Neural progenitor cell (in vitro differentiated cells): Measurements from ENCODE around the gene GPR26. TPM values are rescaled to one million over a fixed set of nuclear protein-coding genes. Genes with fewer than 3 reads are reported as not detected.

Experiments used
- DNase-seq: peaks from one replicate; pipeline ENCODE4 v3.0.0-alpha.2; 2016; ENCODE audit warnings: low spot score
- H2AFZ ChIP-seq: fragments of 200-600 bp; sonication (generic); replicated peaks from 2 replicates; pipeline ENCODE4 v1.6.1; 2016; ENCODE audit warnings: antibody characterized with exemption
- H3F3A ChIP-seq: fragments of 200-600 bp; sonication (generic); 2 replicates; pipeline ENCODE4 v1.6.1; 2016; ENCODE audit warnings: antibody characterized with exemption, low read depth
- H3K27ac ChIP-seq: fragments of 200-600 bp; sonication (generic); 2 replicates; pipeline ENCODE4 v1.5.1; 2016; ENCODE audit warnings: mild to moderate bottlenecking
- H3K27me3 ChIP-seq: fragments of 200-600 bp; sonication (generic); 2 replicates; pipeline ENCODE4 v1.6.1; 2016; ENCODE audit warnings: mild to moderate bottlenecking, moderate library complexity
- H3K36me3 ChIP-seq: fragments of 200-600 bp; sonication (generic); 2 replicates; pipeline ENCODE4 v1.5.1; 2016
- H3K4me1 ChIP-seq: fragments of 200-600 bp; sonication (generic); 2 replicates; pipeline ENCODE4 v1.6.1; 2016; ENCODE audit warnings: mixed run types
- H3K4me2 ChIP-seq: fragments of 200-600 bp; sonication (generic); 2 replicates; pipeline ENCODE4 v1.6.1; 2016
- H3K4me3 ChIP-seq: fragments of 200-600 bp; sonication (generic); 2 replicates; pipeline ENCODE4 v1.5.1; 2016
- H3K79me2 ChIP-seq: fragments of 200-600 bp; sonication (generic); 2 replicates; pipeline ENCODE4 v1.6.1; 2016; ENCODE audit warnings: low read depth
- H3K9ac ChIP-seq: fragments of 200-600 bp; sonication (generic); 2 replicates; pipeline ENCODE4 v1.6.1; 2016
- H3K9me3 ChIP-seq: fragments of 200-600 bp; sonication (generic); 2 replicates; pipeline ENCODE4 v1.5.1; 2016; ENCODE audit warnings: low read depth
- H4K20me1 ChIP-seq: fragments of 200-600 bp; sonication (generic); 2 replicates; pipeline ENCODE4 v1.6.1; 2016; ENCODE audit warnings: low read depth
- H3K27ac Mint-ChIP-seq: 3 replicates; pipeline ENCODE4 v1.8.0; 2021; ENCODE audit warnings: mixed read lengths
- H3K27me3 Mint-ChIP-seq: 2 replicates; pipeline ENCODE4 v1.8.0; 2022; ENCODE audit warnings: low read depth, mild to moderate bottlenecking, inconsistent platforms, moderate library complexity, mixed read lengths; ENCODE audit not compliant: insufficient read depth
- H3K36me3 Mint-ChIP-seq: 3 replicates; pipeline ENCODE4 v1.8.0; 2021; ENCODE audit warnings: mixed read lengths
- H3K4me1 Mint-ChIP-seq: 3 replicates; pipeline ENCODE4 v1.8.0; 2021; ENCODE audit warnings: mixed read lengths
- H3K4me3 Mint-ChIP-seq: 3 replicates; pipeline ENCODE4 v1.8.0; 2021; ENCODE audit warnings: mild to moderate bottlenecking, moderate library complexity, mixed read lengths
- H3K9me3 Mint-ChIP-seq: 3 replicates; pipeline ENCODE4 v1.8.0; 2020; ENCODE audit warnings: mixed read lengths
- CTCF ChIP-seq: fragments of 200-600 bp; sonication (generic); IDR thresholded peaks from 2 replicates; pipeline ENCODE4 v1.5.1; 2017; ENCODE audit warnings: antibody characterized with exemption, mild to moderate bottlenecking
- EZH2 ChIP-seq: fragments of 200-600 bp; sonication (generic); IDR thresholded peaks from 2 replicates; pipeline ENCODE4 v1.6.1; 2017; ENCODE audit warnings: antibody characterized with exemption, mild to moderate bottlenecking, moderate library complexity
- EZH2phosphoT487 ChIP-seq: fragments of 200-600 bp; sonication (generic); IDR thresholded peaks from 2 replicates; pipeline ENCODE4 v1.6.1; 2017; ENCODE audit warnings: antibody characterized with exemption
- total RNA-seq: library from RNA; depleted of rRNA; stranded (reverse); fragments of >200 nt; gene quantifications from 2 replicates; pipeline ENCODE4 v1.2.3, GENCODE V29; 2015; ENCODE audit warnings: low replicate concordance

The GPR26 gene
- total RNA-seq, 1 donor from 2014 or later, result not detected

GRCh38 chr10:123637326-123637880 lies 28.8 kb upstream of the GPR26 start:
- Histone ChIP-seq H3K4me1 (no peaks in the 10 kb centered on the region), H3K79me2 (no peaks in the 10 kb centered on the region), H3K4me2 (no peak overlapping the region), H3K27ac (no peak overlapping the region), H3K36me3 (no peaks in the 10 kb centered on the region), H2AFZ (no peak overlapping the region), H3K4me3 (no peak overlapping the region), H4K20me1 (no peaks in the 10 kb centered on the region), H3K9me3 (no peaks in the 10 kb centered on the region), H3K27me3 (no peaks in the 10 kb centered on the region), H3F3A (no peaks in the 10 kb centered on the region), H3K9ac (no peak overlapping the region)
- DNase-seq, result no peak
- Mint-ChIP-seq H3K4me1 (peaks cover 6% of the 10 kb centered on the region), H3K9me3 (no peaks in the 10 kb centered on the region), H3K4me3 (no peak overlapping the region), H3K36me3 (no peaks in the 10 kb centered on the region), H3K27me3 (peaks cover 1% of the 10 kb centered on the region), H3K27ac (no peak overlapping the region)
- no peak for TF ChIP-seq EZH2phosphoT487
- TF ChIP-seq CTCF, result no peak
- no peak for TF ChIP-seq EZH2

DNA sequence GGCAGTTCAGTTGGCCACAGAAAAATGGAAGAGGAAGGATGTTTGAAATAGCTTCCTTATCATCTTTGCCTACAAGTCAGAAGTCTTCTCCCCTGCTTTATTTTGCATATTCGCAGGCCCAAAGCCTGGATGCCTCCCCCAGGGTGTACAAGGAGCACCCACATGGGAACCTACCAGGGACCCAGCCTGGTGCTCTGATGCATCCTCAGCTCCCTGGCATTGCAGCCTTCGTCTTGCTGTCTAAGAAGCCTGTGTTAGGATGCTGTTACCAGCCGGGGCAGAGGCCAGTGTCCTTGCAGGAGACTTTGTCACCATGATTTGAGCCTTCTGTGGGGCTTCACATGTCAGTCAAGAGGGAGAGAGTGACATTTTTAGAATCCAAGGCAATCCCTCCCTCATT lies 27.0 kb upstream of the GPR26 start:
- Mint-ChIP-seq H3K27ac (no peak overlapping the region), H3K4me3 (no peak overlapping the region), H3K9me3 (no peaks in the 10 kb centered on the region), H3K27me3 (peaks cover 5% of the 10 kb centered on the region), H3K4me1 (peaks cover 6% of the 10 kb centered on the region), H3K36me3 (no peaks in the 10 kb centered on the region)
- H3K4me3 ChIP-seq, result no peak overlapping the region
- H2AFZ ChIP-seq, result no peak overlapping the region
- no peaks in the 10 kb centered on the region for H4K20me1 ChIP-seq
- H3K9me3 ChIP-seq, result no peaks in the 10 kb centered on the region
- H3K4me1 ChIP-seq, result no peaks in the 10 kb centered on the region
- DNase-seq, result no peak
- no peaks in the 10 kb centered on the region for H3F3A ChIP-seq
- H3K79me2 ChIP-seq, result no peaks in the 10 kb centered on the region
- no peak overlapping the region for H3K4me2 ChIP-seq
- H3K36me3 ChIP-seq, result no peaks in the 10 kb centered on the region
- H3K27me3 ChIP-seq, result no peaks in the 10 kb centered on the region
- TF ChIP-seq EZH2, result no peak
- TF ChIP-seq CTCF, result no peak
- H3K9ac ChIP-seq, result no peak overlapping the region
- H3K27ac ChIP-seq, result no peak overlapping the region

DNA sequence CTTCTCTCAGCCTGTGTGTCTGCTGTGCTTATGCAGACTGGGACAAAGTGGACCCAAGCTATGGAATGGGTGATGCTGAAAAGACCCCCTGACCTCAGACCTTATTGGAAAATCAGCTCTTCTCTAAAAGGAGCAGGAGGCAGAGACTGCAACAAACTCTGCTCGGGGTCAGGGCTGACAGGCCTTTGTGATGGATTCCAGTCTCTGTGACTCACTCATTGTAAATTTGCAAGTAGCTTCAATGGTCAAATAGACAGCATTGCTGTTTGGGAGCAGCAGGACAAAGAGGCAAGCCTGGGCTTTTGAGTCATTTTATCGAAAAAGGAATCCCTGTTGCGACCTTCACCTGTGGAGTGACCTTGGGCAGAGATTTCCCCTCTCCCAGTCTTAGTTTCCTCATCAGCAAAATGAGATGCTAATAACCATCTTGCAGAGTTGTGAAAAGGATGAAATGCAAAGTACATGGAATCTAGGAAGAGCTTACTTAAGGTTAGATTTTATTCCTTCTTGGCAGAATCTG lies 26.1 kb upstream of the GPR26 start:
- Histone ChIP-seq H3K4me2 (no peak overlapping the region), H3K9ac (no peak overlapping the region), H3K27ac (no peak overlapping the region), H4K20me1 (no peaks in the 10 kb centered on the region), H2AFZ (no peak overlapping the region), H3F3A (no peaks in the 10 kb centered on the region), H3K9me3 (no peaks in the 10 kb centered on the region), H3K4me3 (no peak overlapping the region), H3K79me2 (no peaks in the 10 kb centered on the region), H3K4me1 (no peaks in the 10 kb centered on the region), H3K27me3 (no peaks in the 10 kb centered on the region), H3K36me3 (no peaks in the 10 kb centered on the region)
- no peaks in the 10 kb centered on the region for H3K36me3 Mint-ChIP-seq
- no peak for TF ChIP-seq CTCF
- no peak for TF ChIP-seq EZH2phosphoT487
- TF ChIP-seq EZH2, result no peak
- H3K27me3 Mint-ChIP-seq, result peaks cover 5% of the 10 kb centered on the region
- no peak overlapping the region for H3K4me3 Mint-ChIP-seq
- H3K4me1 Mint-ChIP-seq, result peaks cover 6% of the 10 kb centered on the region
- peak overlapping the region; percentile 81 for H3K27ac Mint-ChIP-seq
- DNase-seq, result no peak
- no peaks in the 10 kb centered on the region for H3K9me3 Mint-ChIP-seq
